LHCN-M2 (cell line): Measurements from ENCODE around the gene SPTAN1. TPM values are rescaled to one million over a fixed set of nuclear protein-coding genes. Genes with fewer than 3 reads are reported as not detected.
"Not testable (repeated sequence)": the region's sequence is repeated elsewhere in the genome, so short reads cannot be mapped to it uniquely, and the experiment has no call there.

Experiments used
- DNase-seq: peaks from one replicate; pipeline ENCODE4 v3.0.0-alpha.2; 2012; ENCODE audit warnings: low read depth
- polyA plus RNA-seq: library from polyadenylated mRNA; unstranded; fragments of >200 nt; gene quantifications from one replicate; pipeline ENCODE4 v1.2.1, GENCODE V29; 2012; ENCODE audit warnings: missing spikeins
- total RNA-seq: library from RNA; depleted of rRNA; stranded (reverse); fragments of >200 nt; gene quantifications from 2 replicates; pipeline ENCODE4 v1.2.3, GENCODE V29; 2014; rRNA removed

SPTAN1 gene
- total RNA-seq = 169 and 208 TPM in 2 replicates
- polyA plus RNA-seq = 243 TPM

- peak; percentile 85 for DNase-seq
These were observed at the start of gene SPTAN1 for GRCh38 chr9:128552153-128552743. TSS of gene SPTAN1 (plus strand) at chr9:128552587. CDS start at chr9:128566741, 14,154 bp downstream.

GRCh38 chr9:128503415-128503825 lies 49.0 kb upstream of the SPTAN1 start:
- DNase-seq = not testable (repeated sequence)

GRCh38 chr9:128503870-128504269 lies 48.5 kb upstream of the SPTAN1 start:
- peak; percentile 38 for DNase-seq

- peak; percentile 86 for DNase-seq
These were observed 47.6 kb upstream of the SPTAN1 start, which contains the start of gene GLE1 for GRCh38 chr9:128504485-128505413. TSS of gene GLE1 (plus strand) at chr9:128504719. CDS start at chr9:128504806, 87 bp downstream.

GRCh38 chr9:128505414-128505765 lies 47.0 kb upstream of the SPTAN1 start:
- peak; percentile 23 for DNase-seq

GRCh38 chr9:128505906-128506305 lies 46.5 kb upstream of the SPTAN1 start:
- not testable (repeated sequence) for DNase-seq

GRCh38 chr9:128512820-128513219 lies 39.6 kb upstream of the SPTAN1 start:
- no peak for DNase-seq

- no peak for DNase-seq
These were observed 30.4 kb upstream of the SPTAN1 start for GRCh38 chr9:128521956-128522355.

- peak; percentile 76 for DNase-seq
These were observed 29.0 kb upstream of the SPTAN1 start for GRCh38 chr9:128523199-128523925.

- no peak for DNase-seq
These were observed 25.7 kb upstream of the SPTAN1 start for GRCh38 chr9:128526720-128527119.

- peak; percentile 53 for DNase-seq
These were observed 23.8 kb upstream of the SPTAN1 start for GRCh38 chr9:128528445-128529160.

GRCh38 chr9:128529191-128529590 lies 23.2 kb upstream of the SPTAN1 start:
- DNase-seq = no peak

GRCh38 chr9:128532581-128532980 lies 19.8 kb upstream of the SPTAN1 start:
- DNase-seq = no peak

GRCh38 chr9:128540634-128541360 lies 11.6 kb upstream of the SPTAN1 start:
- no peak for DNase-seq

GRCh38 chr9:128546504-128546903 lies 5.9 kb upstream of the SPTAN1 start:
- no peak for DNase-seq

GRCh38 chr9:128548876-128549275 lies 3.5 kb upstream of the SPTAN1 start:
- DNase-seq = no peak

GRCh38 chr9:128550226-128550625 lies 2.2 kb upstream of the SPTAN1 start:
- DNase-seq = no peak

GRCh38 chr9:128550770-128551656 lies 1.4 kb upstream of the SPTAN1 start:
- no peak for DNase-seq

GRCh38 chr9:128551657-128552152 lies 682 bp upstream of the SPTAN1 start:
- DNase-seq = no peak
